Caco-2 (cell line): ENCODE measurements around the gene ZFP91. TPM values are rescaled to one million over a fixed set of nuclear protein-coding genes. Genes with fewer than 3 reads are reported as not detected.

Experiments
- BruUV-seq: library from RNA; stranded (reverse); fragments of 400-500 nt; replicated peaks from 2 replicates; lab custom pipeline; 2021; lab: Mats Ljungman, UMichigan
- CTCF ChIA-PET: fragments of 300-600 bp; sonication (Branson Sonifier 250); formaldehyde crosslinking; loops from one replicate; lab custom pipeline; 2022; ENCODE audit warnings: antibody characterized with exemption; lab: Charles Lee
- POLR2A ChIA-PET: fragments of 300-600 bp; sonication (Branson Sonifier 250); formaldehyde crosslinking; loops from one replicate; lab custom pipeline; 2022; ENCODE audit warnings: antibody characterized with exemption; lab: Charles Lee
- DNase-seq, 2 experiments: peaks; one replicate each; pipeline versions ENCODE4 v3.0.0 to v3.0.0-alpha.2; 2020 to 2022
- H3K27me3 ChIP-seq: replicated peaks from 2 replicates; pipeline ENCODE4 v1.6.0; 2011; ENCODE audit warnings: low read length; ENCODE audit not compliant: control insufficient read depth, insufficient read depth
- H3K36me3 ChIP-seq: 2 replicates; pipeline ENCODE4 v1.5.1; 2011; ENCODE audit warnings: low read length; ENCODE audit not compliant: control insufficient read depth, insufficient read depth
- H3K4me1 ChIP-seq: fragments of 250-450 bp; sonication (Bioruptor Pico); 2 replicates; pipeline ENCODE4 v1.5.1; 2020; ENCODE audit warnings: mild to moderate bottlenecking
- H3K4me3 ChIP-seq: 2 replicates; pipeline ENCODE4 v1.5.1; 2011; ENCODE audit warnings: low read depth, mild to moderate bottlenecking, control low read depth, low read length
- H3K9me3 ChIP-seq: fragments of 250-450 bp; sonication (Bioruptor Pico); 2 replicates; pipeline ENCODE4 v1.5.1; 2020; ENCODE audit warnings: mild to moderate bottlenecking, moderate library complexity
- H3K27ac Mint-ChIP-seq: one replicate; pipeline ENCODE4 v1.8.0; 2022; ENCODE audit warnings: mixed read lengths; ENCODE audit not compliant: unreplicated experiment
- H3K27me3 Mint-ChIP-seq: one replicate; pipeline ENCODE4 v1.8.0; 2022; ENCODE audit warnings: mixed read lengths; ENCODE audit not compliant: insufficient read depth, unreplicated experiment
- H3K36me3 Mint-ChIP-seq: one replicate; pipeline ENCODE4 v1.8.0; 2022; ENCODE audit warnings: mild to moderate bottlenecking, mixed read lengths; ENCODE audit not compliant: insufficient read depth, unreplicated experiment
- H3K4me1 Mint-ChIP-seq: one replicate; pipeline ENCODE4 v1.8.0; 2022; ENCODE audit warnings: low read depth, mixed read lengths; ENCODE audit not compliant: unreplicated experiment
- H3K4me3 Mint-ChIP-seq: one replicate; pipeline ENCODE4 v1.8.0; 2022; ENCODE audit warnings: mild to moderate bottlenecking, moderate library complexity, mixed read lengths; ENCODE audit not compliant: unreplicated experiment
- H3K9me3 Mint-ChIP-seq: one replicate; pipeline ENCODE4 v1.8.0; 2022; ENCODE audit warnings: mixed read lengths; ENCODE audit not compliant: unreplicated experiment
- intact Hi-C: fragments of 100-400 bp; cut with micrococcal nuclease; formaldehyde crosslinking; loops from one replicate; pipeline ENCODE4 v1.10.0; 2022; ENCODE audit not compliant: unreplicated experiment
- total RNA-seq: library from RNA; stranded (reverse); gene quantifications from 2 replicates; pipeline ENCODE4 v1.2.3, GENCODE V29; 2022
- TF ChIP-seq, protein P1 (sequence below), 2 experiments: fragments of 200-600 bp in 1 of 2; IDR thresholded peaks; 1 replicate in 1 of 2; 2 replicates in 1 of 2; pipeline versions ENCODE4 v1.5.1 to v1.8.0; 2011 to 2022; ENCODE audit warnings: antibody characterized with exemption in 1 of 2, control low read depth in 1 of 2, inconsistent platforms in 1 of 2, low read depth in 1 of 2, low read length in 1 of 2, mild to moderate bottlenecking in 1 of 2, moderate library complexity in 1 of 2; ENCODE audit not compliant: insufficient read depth in 1 of 2, severe bottlenecking in 1 of 2, unreplicated experiment in 1 of 2

ZFP91 gene
- total RNA-seq, 1 experiment from 2014 or later, result 40.6 TPM

GRCh38 chr11:58577555-58578135 is 1.2 kb upstream of the ZFP91 start:
- Mint-ChIP-seq H3K36me3 (peaks cover 36% of the 10 kb centered on the region), H3K4me1 (no peaks in the 10 kb centered on the region), H3K27ac (peak overlapping the region; percentile 99), H3K27me3 (no peaks in the 10 kb centered on the region), H3K4me3 (peak overlapping the region; percentile 99), H3K9me3 (no peaks in the 10 kb centered on the region)
- TF ChIP-seq, protein P1, sequence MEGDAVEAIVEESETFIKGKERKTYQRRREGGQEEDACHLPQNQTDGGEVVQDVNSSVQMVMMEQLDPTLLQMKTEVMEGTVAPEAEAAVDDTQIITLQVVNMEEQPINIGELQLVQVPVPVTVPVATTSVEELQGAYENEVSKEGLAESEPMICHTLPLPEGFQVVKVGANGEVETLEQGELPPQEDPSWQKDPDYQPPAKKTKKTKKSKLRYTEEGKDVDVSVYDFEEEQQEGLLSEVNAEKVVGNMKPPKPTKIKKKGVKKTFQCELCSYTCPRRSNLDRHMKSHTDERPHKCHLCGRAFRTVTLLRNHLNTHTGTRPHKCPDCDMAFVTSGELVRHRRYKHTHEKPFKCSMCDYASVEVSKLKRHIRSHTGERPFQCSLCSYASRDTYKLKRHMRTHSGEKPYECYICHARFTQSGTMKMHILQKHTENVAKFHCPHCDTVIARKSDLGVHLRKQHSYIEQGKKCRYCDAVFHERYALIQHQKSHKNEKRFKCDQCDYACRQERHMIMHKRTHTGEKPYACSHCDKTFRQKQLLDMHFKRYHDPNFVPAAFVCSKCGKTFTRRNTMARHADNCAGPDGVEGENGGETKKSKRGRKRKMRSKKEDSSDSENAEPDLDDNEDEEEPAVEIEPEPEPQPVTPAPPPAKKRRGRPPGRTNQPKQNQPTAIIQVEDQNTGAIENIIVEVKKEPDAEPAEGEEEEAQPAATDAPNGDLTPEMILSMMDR (IDR thresholded peaks at IDR 0.05; ENCODE audit: insufficient read depth in 1 of 2, low read depth in 1 of 2, low read length in 1 of 2, severe bottlenecking in 1 of 2, unreplicated experiment in 1 of 2), result no peak
- no peaks in the 10 kb centered on the region for H3K27me3 ChIP-seq
- no peak for DNase-seq
- H3K9me3 ChIP-seq, result no peaks in the 10 kb centered on the region
- no peaks in the 10 kb centered on the region for H3K36me3 ChIP-seq
- peak overlapping the region; percentile 78 for H3K4me3 ChIP-seq
- POLR2A ChIA-PET, result no interaction called here
- TSS peak; percentile 73 for BruUV-seq
- H3K4me1 ChIP-seq, result no peaks in the 10 kb centered on the region
- intact Hi-C loops, result loop anchor here (1.0 to 5.0 kb wide), 10 partner anchors 41 to 800 kb away; partner anchors contain the start of genes FAM111A and FAM111B
- CTCF ChIA-PET, result interaction anchor here (0.6 to 2.2 kb wide), 6 partner anchors 10 to 529 kb away, joined by 3 to 11 read pairs (median 6); partner anchors contain the start of gene FAM111B

DNA sequence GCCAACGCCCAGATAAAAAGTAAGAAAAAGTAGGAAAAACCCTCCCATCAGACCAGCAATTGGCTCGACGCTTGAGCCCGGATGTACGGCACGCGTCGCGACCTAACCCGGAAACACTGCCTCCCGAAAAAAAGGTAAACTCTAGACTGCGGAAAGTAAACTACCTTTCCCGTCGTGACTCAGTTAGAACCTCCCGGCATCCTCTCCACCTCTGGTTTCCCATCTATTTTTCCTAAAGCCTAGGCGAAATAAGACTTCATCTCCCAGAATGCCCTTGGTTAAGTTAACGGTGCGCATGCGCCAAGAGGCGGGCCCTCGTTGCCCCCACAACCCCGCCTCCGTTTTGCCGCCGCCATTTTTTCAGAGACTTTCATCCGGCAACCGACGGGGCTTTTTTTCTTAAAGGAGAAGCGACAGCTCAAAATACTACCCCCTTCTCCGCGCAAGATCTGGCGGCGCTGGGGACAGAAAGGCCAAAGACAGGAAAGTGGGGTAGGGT is 678 bp upstream of the ZFP91 start:
- TF ChIP-seq, protein P1 (IDR thresholded peaks at IDR 0.05; ENCODE audit: insufficient read depth in 1 of 2, low read depth in 1 of 2, low read length in 1 of 2, severe bottlenecking in 1 of 2, unreplicated experiment in 1 of 2), result no peak
- BruUV-seq, result no TSS peak
- DNase-seq, result peak; percentile 95 to 96
- peak overlapping the region; percentile 99 for H3K4me3 Mint-ChIP-seq
- H3K4me1 Mint-ChIP-seq, result no peaks in the 10 kb centered on the region
- H3K27me3 Mint-ChIP-seq, result no peaks in the 10 kb centered on the region
- peaks cover 36% of the 10 kb centered on the region for H3K36me3 Mint-ChIP-seq
- peak overlapping the region; percentile 99 for H3K27ac Mint-ChIP-seq
- no peaks in the 10 kb centered on the region for H3K27me3 ChIP-seq
- peak overlapping the region; percentile 78 for H3K4me3 ChIP-seq
- ChIA-PET POLR2A (no interaction called here), CTCF (interaction anchor here (0.6 to 2.2 kb wide), 5 partner anchors 10 to 529 kb away, joined by 3 to 11 read pairs (median 8); partner anchors contain the start of gene FAM111B)
- intact Hi-C loops, result loop anchor here (1.0 to 5.0 kb wide), 6 partner anchors 184 to 801 kb away; partner anchors contain the start of genes FAM111A and FAM111B
- no peaks in the 10 kb centered on the region for H3K4me1 ChIP-seq
- H3K9me3 Mint-ChIP-seq, result no peaks in the 10 kb centered on the region
- H3K9me3 ChIP-seq, result no peaks in the 10 kb centered on the region
- H3K36me3 ChIP-seq, result no peaks in the 10 kb centered on the region

DNA sequence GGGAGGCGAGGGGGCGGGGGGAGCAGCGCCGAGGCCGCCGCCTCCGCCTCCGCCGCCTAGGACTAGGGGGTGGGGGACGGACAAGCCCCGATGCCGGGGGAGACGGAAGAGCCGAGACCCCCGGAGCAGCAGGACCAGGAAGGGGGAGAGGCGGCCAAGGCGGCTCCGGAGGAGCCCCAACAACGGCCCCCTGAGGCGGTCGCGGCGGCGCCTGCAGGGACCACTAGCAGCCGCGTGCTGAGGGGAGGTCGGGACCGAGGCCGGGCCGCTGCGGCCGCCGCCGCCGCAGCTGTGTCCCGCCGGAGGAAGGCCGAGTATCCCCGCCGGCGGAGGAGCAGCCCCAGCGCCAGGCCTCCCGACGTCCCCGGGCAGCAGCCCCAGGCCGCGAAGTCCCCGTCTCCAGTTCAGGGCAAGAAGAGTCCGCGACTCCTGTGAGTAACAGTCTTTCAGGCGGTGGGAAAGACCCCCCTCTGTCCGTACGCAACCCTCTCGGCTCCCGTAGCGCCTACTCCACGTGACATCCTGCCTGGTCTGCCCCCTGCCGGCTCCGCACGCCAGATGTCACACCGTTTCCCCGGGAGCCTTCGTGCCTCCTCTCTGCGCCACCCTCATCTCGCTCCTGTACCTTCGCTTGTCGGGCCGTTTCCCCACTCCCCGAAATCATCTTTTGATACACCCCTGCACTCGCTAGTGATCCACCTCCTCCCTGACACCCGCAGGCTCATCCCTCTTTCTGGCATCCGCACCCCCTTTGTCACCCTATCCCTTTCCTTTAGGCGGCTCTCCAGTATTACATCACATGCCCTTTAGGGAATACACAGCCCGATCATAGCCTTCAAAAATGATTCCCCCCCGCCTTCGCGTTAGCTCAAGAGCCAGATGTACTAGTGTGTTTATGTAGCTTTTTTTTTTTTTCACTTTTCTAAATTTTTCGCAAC is 598 bp downstream of the ZFP91 start:
- H3K27me3 ChIP-seq, result no peaks in the 10 kb centered on the region
- Mint-ChIP-seq H3K27ac (peak overlapping the region; percentile 99), H3K36me3 (peaks cover 36% of the 10 kb centered on the region), H3K9me3 (no peaks in the 10 kb centered on the region), H3K27me3 (no peaks in the 10 kb centered on the region), H3K4me1 (no peaks in the 10 kb centered on the region), H3K4me3 (peak overlapping the region; percentile 99)
- TF ChIP-seq, protein P1 (IDR thresholded peaks at IDR 0.05; ENCODE audit: insufficient read depth in 1 of 2, low read depth in 1 of 2, low read length in 1 of 2, severe bottlenecking in 1 of 2, unreplicated experiment in 1 of 2), result peak; percentile 83 to 89
- H3K9me3 ChIP-seq, result no peaks in the 10 kb centered on the region
- H3K36me3 ChIP-seq, result no peaks in the 10 kb centered on the region
- peak; percentile 92 to 94 for DNase-seq
- ChIA-PET CTCF (interaction anchor here (0.6 to 1.5 kb wide), 4 partner anchors 12 to 1076 kb away, joined by 3 to 4 read pairs (median 3); no protein-coding TSS in a partner anchor), POLR2A (interaction anchor here (0.6 kb wide), 1 partner anchor 1268 kb away, joined by 5 read pairs; no protein-coding TSS in a partner anchor)
- H3K4me1 ChIP-seq, result peaks cover 2% of the 10 kb centered on the region; the same call in 1 of the 2 replicates
- intact Hi-C loops, result loop anchor here (1.0 to 5.0 kb wide), 6 partner anchors 321 to 912 kb away; partner anchors contain the start of genes FAM111A and FAM111B
- no TSS peak for BruUV-seq
- peak overlapping the region; percentile 78 for H3K4me3 ChIP-seq
